SHP77 (cell line): ENCODE data around the gene DYRK1B.

Source experiments
- DNase-seq, 2 experiments: peaks; one replicate each; lab custom pipeline; 2025; lab: John Stamatoyannopoulos, UW

Gene DYRK1B

GRCh38 chr19:39858541-39858940, 24.6 kb upstream of the DYRK1B start:
- DNase-seq = no peak

GRCh38 chr19:39852882-39853281, 18.9 kb upstream of the DYRK1B start:
- DNase-seq = no peak

DNA sequence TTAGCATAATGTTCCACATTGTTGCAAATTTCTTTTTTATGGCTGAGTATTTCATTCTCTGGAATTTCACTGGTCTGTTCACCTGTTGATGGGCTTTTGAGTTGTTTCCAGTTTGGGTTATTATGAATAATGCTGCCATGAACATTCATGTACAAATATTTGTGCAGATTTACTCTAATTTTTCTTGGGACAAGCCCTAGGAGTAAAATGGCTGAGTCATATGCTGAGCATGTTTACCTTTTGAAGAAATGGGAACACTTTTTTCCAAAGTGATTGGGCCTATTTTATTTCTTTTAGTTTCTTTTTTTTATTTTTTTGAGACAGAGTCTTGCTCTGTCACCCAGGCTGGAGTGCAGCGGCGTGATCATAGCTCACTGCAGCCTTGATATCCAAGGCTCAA, 16.9 kb upstream of the DYRK1B start:
- DNase-seq = no peak

DNA sequence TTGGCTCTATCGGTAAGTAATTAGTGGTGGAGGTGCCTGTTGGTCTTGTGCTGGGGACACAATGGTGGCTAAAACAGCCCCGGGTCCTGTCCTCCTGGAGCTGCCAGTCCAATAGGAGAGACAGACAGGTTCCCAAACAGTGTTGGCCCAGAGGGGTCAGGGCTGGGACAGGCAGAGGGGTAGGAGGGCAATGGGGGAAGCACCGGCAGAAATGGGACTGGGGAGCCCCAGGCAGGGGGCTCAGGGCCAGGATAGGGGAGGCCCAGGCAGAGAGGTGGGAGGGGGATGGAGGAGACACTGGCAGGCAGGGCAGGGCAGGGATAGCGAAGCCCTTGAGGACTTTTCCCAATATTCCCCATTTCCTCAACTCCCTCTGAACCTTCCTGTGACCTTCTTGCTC, 14.4 kb upstream of the DYRK1B start:
- DNase-seq = no peak

DNA sequence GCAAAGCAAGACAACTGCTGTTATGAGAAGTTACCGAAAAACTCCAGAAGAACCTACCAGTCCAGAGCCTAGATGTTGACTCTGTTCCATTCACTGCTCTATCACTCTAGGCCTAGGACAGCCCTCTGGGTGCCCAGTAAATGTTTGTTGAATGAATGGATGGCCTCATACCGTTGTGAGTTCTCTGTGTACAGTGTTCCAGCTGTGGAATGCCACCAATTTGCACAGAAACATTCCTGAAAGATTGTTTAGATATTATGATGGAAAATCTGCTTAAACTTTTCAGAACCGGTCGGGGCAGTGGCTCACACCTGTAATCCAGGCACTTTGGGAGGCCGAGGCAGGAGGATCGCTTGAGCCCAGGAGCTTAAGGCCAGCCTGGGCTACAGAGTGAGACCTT, 13.6 kb upstream of the DYRK1B start:
- DNase-seq = no peak

DNA sequence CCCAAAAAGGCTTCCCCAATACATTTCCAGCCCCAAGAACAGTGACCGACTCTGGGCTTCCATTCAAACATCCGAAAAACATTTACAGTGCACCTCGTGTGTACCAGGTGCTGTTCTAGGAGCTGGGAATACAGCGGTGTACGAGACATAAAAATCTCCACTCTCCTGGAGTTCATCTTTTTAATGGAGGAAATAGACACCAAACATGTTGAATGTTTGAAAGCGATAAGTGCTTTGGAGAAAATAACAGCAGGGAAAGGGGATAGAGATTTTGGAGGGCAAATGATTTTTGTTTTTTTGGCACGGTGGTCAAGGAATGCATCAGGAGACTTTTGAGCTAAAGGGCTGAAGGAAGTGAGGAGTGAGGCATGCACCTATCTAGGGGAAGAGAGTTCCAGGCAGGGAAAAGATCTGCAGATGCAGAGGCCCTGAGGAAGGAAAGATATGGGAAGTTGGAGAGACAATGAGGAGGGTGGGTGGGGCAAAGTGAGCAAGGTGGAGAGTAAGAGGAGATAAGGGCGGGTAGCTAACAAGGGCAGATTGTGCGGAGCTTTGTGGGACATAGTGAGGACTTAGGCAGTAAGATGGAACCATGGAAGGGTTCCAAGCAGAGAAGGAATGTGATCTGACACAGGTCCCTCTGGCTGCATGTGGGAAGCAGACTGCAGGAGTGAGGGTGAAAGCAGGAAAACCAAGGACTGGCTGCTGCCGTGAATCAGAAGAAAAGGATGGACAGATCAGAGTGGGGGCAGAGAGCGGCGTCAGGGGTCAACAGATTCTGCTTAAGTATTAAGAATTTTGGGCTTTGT, 12.9 kb upstream of the DYRK1B start:
- DNase-seq = no peak

- peak; percentile 95 to 98 for DNase-seq
Observed at GRCh38 chr19:39845933-39846677, 12.1 kb upstream of the DYRK1B start, which contains the start of gene FBL. Gene FBL, minus strand, starts transcription at chr19:39846379. Its CDS starts 79 bp downstream, at chr19:39846300.

- DNase-seq = peak; percentile 44 to 54
Observed at GRCh38 chr19:39845584-39845932, 11.6 kb upstream of the DYRK1B start.

- no peak for DNase-seq
Observed at GRCh38 chr19:39845172-39845571, 11.2 kb upstream of the DYRK1B start.

DNA sequence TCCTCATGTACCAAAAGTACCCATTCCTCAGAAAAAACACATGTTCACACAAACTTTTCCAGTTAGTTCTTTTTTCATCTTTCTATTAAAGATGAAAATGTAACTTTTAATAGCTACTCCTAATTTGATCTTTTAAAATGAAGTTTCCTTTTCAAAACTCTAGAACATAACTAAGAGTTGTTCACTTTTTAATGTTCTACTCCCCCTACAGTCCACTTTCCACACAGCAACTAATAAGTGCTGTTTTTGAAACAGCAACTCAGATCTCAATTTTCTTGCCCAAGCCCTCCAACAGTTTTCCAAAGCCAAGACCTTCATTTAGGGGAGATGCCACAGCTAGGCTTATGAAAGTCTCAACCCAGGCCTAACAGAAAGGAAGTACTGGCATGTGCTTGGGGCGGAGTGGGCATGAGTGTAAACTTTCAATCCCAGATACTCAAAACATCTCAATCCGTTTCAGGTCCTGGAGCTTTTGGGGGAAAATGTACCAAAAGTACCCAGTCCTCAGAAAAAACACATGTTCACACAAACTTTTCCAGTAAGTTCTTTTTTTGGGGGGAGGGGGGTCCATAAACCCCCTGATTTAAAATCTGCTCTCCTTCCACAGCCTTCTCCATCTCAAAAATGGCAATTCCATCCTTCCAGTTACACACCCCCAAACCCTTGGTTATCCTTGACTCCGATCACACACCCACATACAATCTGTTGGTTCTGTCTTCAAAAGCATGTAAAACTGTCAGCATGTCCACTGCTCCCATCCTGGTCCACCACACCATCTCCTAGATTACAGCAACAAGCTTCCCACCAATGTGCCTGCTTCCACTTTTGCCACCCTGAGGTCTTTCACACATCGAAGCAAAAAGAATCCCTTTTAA, 10.2 kb upstream of the DYRK1B start:
- peak; percentile 48 to 55 for DNase-seq

DNA sequence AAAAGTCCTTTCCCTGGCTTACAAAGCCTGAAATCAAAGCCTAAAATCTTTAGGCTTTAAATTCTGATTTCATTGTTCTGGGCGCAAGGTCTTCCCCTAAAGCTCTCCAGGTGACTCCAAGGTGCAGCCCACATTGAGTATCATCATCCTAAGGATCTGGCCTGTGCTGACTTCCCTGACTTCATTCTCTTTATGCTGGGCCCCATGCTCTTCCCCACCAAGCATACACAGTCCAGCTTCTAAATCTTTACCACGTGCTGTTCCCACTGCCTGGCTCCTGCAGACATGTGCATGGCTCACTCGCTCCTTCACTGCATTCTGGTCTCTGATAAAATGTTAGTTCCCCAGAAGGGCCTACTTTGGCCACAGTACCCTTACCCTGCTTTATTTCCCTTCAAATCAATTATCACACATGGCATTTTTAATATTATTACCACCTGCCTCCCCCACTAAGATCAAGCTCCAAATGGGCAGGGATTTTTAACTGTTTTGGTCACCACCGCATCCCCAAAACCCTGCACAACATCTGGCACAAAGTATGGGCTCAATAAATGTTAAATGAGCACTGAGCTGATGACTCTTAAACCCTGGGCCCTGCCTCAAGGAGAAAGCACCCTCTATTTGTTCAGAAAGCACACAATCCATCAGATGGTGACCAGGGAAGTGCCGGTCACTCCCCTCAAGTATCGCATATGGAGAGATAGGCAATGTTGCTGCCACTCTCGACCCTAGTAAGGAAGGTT, 8.9 kb upstream of the DYRK1B start:
- DNase-seq = no peak

DNA sequence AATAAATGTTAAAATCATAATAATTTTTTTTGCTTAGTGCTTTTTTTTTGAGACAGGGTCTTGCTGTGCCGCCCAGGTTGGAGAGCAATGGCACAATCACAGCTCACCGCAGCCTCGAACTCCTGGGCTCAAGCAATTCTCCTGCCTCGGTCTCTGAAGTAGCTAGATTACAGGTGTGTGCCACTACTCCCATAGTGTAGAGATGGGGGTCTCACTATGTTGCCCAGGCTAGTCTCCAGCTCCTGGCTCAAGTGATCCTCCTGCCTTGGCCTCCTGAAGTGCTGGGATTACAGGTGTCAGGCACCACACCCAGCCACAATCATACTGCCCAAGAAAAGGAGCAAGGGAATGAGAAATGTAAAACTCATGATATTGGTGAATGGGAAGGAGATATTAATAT, 7.1 kb upstream of the DYRK1B start:
- DNase-seq = no peak

- no peak for DNase-seq
Observed at GRCh38 chr19:39840492-39840891, 6.5 kb upstream of the DYRK1B start.

GRCh38 chr19:39839678-39840327, 5.8 kb upstream of the DYRK1B start:
- no peak for DNase-seq

- no peak for DNase-seq
Observed at GRCh38 chr19:39838569-39838968, 4.6 kb upstream of the DYRK1B start.

GRCh38 chr19:39837978-39838377, 4.0 kb upstream of the DYRK1B start:
- DNase-seq = no peak

- DNase-seq = no peak
Observed at GRCh38 chr19:39834287-39834841, 402 bp upstream of the DYRK1B start.

GRCh38 chr19:39833160-39833463, 850 bp downstream of the DYRK1B start:
- no peak for DNase-seq

DNA sequence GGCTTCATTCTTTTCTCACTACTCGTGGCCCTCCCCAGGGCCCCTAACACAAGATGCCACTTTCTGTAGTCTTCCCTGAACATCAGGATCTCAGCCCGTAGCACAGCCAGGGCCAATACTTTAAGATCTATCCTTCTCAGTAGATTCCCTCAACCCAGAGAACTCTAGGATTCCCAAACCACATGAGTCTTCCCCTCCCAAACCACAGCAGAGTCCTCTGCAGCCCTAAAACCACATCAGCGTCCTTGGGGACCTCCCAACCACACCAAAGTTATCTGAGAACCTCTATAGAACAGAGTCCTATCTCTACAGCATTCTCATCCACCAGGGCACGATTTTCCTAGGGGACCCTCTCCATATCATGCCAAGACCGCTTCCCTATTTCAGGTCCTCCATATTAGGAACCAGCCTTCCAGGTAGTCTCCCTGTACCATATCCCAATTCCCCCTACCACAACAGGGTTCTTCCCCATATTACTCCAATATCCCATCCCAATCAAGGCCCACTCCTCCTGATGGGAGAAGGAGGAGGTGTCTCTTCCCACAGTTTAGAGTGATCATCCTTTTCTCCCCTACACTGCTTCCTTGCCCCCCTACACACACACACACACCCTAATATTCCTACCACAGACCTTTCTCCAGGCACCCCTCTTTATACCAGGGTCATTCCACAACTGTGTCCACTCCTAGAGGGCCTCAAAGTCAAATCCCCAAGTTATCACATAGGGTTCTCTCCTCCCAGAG, 1.4 kb downstream of the DYRK1B start:
- no peak for DNase-seq

DNA sequence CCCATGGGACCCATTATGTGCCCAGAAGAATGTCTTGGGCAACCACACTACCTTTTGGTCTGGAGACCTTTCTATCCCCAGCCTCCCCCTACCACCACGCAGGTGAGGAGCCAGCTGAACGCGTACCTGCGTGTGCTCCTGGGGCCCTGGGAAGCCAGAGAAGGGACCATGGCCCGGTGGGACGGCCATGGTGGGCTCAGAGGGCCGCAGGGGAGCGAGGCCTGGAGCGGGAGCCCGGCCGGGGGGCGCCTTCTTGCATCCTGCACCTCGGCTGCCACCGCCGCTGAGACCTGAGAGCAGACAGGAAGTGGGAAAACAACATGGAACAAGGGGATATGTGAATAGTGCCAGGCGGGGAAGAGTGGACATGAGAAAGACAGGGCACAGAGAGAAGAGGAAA, 2.3 kb downstream of the DYRK1B start:
- no peak for DNase-seq
